Femur (tissue), 1 donor: ENCODE measurements around the gene GNGT2.

ENCODE experiments used
- DNase-seq: peaks from one replicate; pipeline ENCODE4 v3.0.0-alpha.2; 2017

GNGT2 gene

GRCh38 chr17:49168706-49169105 is 41.7 kb downstream of the GNGT2 start:
- DNase-seq = no peak

GRCh38 chr17:49165143-49165542 is 45.2 kb downstream of the GNGT2 start:
- DNase-seq = no peak

GRCh38 chr17:49162866-49163265 is 47.5 kb downstream of the GNGT2 start:
- DNase-seq = no peak

- DNase-seq = no peak
These were observed 52.6 kb downstream of the GNGT2 start for GRCh38 chr17:49157784-49158183.

GRCh38 chr17:49156256-49156655 is 54.1 kb downstream of the GNGT2 start:
- no peak for DNase-seq
